K562 (cell line): ENCODE results near the gene CFAP70. TPM values are rescaled to one million over a fixed set of nuclear protein-coding genes. Genes with fewer than 3 reads are reported as not detected.
A peak's percentile ranks its signal among the peaks of the same experiment; 100 is the strongest.

ENCODE experiments used
- CBX8 ChIP-seq: fragments of 200-600 bp; sonication (generic); IDR thresholded peaks from 2 replicates; pipeline ENCODE4 v1.6.1; 2012; ENCODE audit warnings: borderline replicate concordance, mixed run types, low read depth, mild to moderate bottlenecking, moderate library complexity, mixed read lengths, low read length, control low read depth, inconsistent platforms; ENCODE audit not compliant: poor library complexity, severe bottlenecking; ENCODE audit errors: extremely low read depth
- ELF2 ChIP-seq: fragments of 250-450 bp; sonication (Bioruptor Pico); IDR thresholded peaks from 2 replicates; pipeline ENCODE4 v1.5.0; 2021; ENCODE audit warnings: mild to moderate bottlenecking
- FOXJ2 ChIP-seq: fragments of 200-800 bp; sonication (Bioruptor generic); IDR thresholded peaks from 2 replicates; pipeline ENCODE4 v1.6.1; 2016; ENCODE audit warnings: missing genetic modification characterization, missing compliant biosample characterization
- GTF2F1 ChIP-seq: IDR thresholded peaks from 2 replicates; pipeline ENCODE4 v1.6.1; 2011; ENCODE audit warnings: low read depth, low read length, improper control_type of control experiment
- NR4A1 ChIP-seq, 2 experiments: fragments of 250-450 bp in 1 of 2; fragments of 450-650 bp in 1 of 2; sonication (Bioruptor Pico) in 1 of 2; IDR thresholded peaks; 2 replicates each; pipeline versions ENCODE4 v1.4.0 to v1.6.1; 2016 to 2020; ENCODE audit warnings: mild to moderate bottlenecking in 2 of 2, missing compliant biosample characterization in 1 of 2, missing genetic modification characterization in 1 of 2, moderate library complexity in 1 of 2
- RCOR1 ChIP-seq, 2 experiments: IDR thresholded peaks; 2 replicates each; pipeline ENCODE4 v1.6.1; 2012; ENCODE audit warnings: low read depth in 2 of 2, low read length in 2 of 2, borderline replicate concordance in 1 of 2, improper control_type of control experiment in 1 of 2
- SOX6 ChIP-seq: fragments of 450-650 bp; IDR thresholded peaks from 2 replicates; pipeline ENCODE4 v1.6.1; 2014; ENCODE audit warnings: mild to moderate bottlenecking
- STAT5A ChIP-seq: IDR thresholded peaks from 2 replicates; pipeline ENCODE4 v1.6.1; 2012; ENCODE audit warnings: low read length, inconsistent platforms, borderline replicate concordance
- ZNF239 ChIP-seq: fragments of 250-450 bp; sonication (Bioruptor Pico); IDR thresholded peaks from 2 replicates; pipeline ENCODE4 v1.4.0; 2020; ENCODE audit warnings: mild to moderate bottlenecking
- ZNF384 ChIP-seq: IDR thresholded peaks from 2 replicates; pipeline ENCODE4 v1.6.1; 2012; ENCODE audit warnings: low read depth, low read length, improper control_type of control experiment
- ZNF436 ChIP-seq: fragments of 250-450, 450-650 bp; sonication (Bioruptor Pico); formaldehyde crosslinking; IDR thresholded peaks from 2 replicates; pipeline ENCODE4 v1.7.0; 2020; ENCODE audit warnings: mild to moderate bottlenecking
- polyA plus RNA-seq, 8 experiments: library from polyadenylated mRNA; depleted of rRNA in 4 of 8; stranded (reverse) in 5 of 8; unstranded in 3 of 8; fragments of >200 nt; fragmentation: Nextera tagmentation in 2 of 8; fragmentation: Illumina TruSeq in 1 of 8; extraction: Ambion mirVana in 2 of 8; extraction: Trizol in 1 of 8; gene quantifications; 2 replicates each; pipeline versions ENCODE4 v1.2.1 to v1.2.3, GENCODE V29; 2011 to 2014; ENCODE audit warnings: inconsistent platforms in 1 of 8, missing spikeins in 1 of 8
- total RNA-seq, 7 experiments: library from RNA; depleted of rRNA in 6 of 7; stranded (reverse); fragments of >200 nt in 6 of 7; fragmentation: Illumina TruSeq in 2 of 7; extraction: Trizol in 2 of 7; gene quantifications; 2 replicates each; pipeline versions ENCODE4 v1.2.1 to v1.2.3, GENCODE V29; 2011 to 2021; ENCODE audit warnings: low replicate concordance in 1 of 7
- TF ChIP-seq, protein P1 (sequence below), 2 experiments: fragments of 450-650 bp; formaldehyde crosslinking in 1 of 2; IDR thresholded peaks; 2 replicates each; pipeline versions ENCODE4 v1.4.0 to v1.6.1; 2014 to 2020; ENCODE audit warnings: mild to moderate bottlenecking in 2 of 2, borderline replicate concordance in 1 of 2, low read depth in 1 of 2
- TF ChIP-seq, protein P2 (sequence below), 2 experiments: fragments of 450-650 bp; conservative IDR thresholded peaks; 2 replicates each; pipeline ENCODE4 v1.6.1; 2017; ENCODE audit warnings: mild to moderate bottlenecking in 2 of 2, moderate library complexity in 2 of 2
- TF ChIP-seq, protein P3 (sequence below): IDR thresholded peaks from 2 replicates; pipeline ENCODE4 v1.6.1; 2012; ENCODE audit warnings: low read depth, low read length, improper control_type of control experiment, borderline replicate concordance
- TF ChIP-seq, protein P4 (sequence below), 2 experiments: fragments of 450-650 bp in 1 of 2; sonication (generic) in 1 of 2; formaldehyde crosslinking; conservative IDR thresholded peaks; 2 replicates each; pipeline versions ENCODE4 v1.4.0 to v1.8.1; 2020 to 2022; ENCODE audit warnings: mild to moderate bottlenecking in 1 of 2, missing genetic modification reagents in 1 of 2

CFAP70 gene
- total and polyA plus RNA-seq, 9 of the 15 experiments (the other 6 are each of a cell fraction or from before 2014, with no cell fraction given): 0.27 to 1.6 (median 0.86) TPM

DNA sequence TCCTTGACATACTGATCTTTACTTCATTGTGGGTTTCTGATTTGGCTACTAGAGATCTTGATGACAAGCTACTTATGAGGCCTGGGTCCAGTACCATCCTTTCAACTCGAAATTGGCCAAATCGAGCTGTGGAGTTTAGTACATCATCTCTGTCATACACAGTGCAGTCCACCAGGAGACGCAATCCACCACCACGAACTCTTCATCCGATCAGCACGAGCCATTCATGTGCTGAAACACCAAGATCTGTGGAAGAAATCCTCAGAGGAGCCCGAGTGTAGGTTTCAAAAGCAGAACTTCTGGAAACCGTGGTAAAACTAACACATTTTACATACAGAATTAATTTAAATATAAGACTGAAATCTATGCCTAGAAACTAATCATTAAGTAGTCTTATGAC is 125.8 kb downstream of the CFAP70 start (continued):
- TF ChIP-seq, protein P1, sequence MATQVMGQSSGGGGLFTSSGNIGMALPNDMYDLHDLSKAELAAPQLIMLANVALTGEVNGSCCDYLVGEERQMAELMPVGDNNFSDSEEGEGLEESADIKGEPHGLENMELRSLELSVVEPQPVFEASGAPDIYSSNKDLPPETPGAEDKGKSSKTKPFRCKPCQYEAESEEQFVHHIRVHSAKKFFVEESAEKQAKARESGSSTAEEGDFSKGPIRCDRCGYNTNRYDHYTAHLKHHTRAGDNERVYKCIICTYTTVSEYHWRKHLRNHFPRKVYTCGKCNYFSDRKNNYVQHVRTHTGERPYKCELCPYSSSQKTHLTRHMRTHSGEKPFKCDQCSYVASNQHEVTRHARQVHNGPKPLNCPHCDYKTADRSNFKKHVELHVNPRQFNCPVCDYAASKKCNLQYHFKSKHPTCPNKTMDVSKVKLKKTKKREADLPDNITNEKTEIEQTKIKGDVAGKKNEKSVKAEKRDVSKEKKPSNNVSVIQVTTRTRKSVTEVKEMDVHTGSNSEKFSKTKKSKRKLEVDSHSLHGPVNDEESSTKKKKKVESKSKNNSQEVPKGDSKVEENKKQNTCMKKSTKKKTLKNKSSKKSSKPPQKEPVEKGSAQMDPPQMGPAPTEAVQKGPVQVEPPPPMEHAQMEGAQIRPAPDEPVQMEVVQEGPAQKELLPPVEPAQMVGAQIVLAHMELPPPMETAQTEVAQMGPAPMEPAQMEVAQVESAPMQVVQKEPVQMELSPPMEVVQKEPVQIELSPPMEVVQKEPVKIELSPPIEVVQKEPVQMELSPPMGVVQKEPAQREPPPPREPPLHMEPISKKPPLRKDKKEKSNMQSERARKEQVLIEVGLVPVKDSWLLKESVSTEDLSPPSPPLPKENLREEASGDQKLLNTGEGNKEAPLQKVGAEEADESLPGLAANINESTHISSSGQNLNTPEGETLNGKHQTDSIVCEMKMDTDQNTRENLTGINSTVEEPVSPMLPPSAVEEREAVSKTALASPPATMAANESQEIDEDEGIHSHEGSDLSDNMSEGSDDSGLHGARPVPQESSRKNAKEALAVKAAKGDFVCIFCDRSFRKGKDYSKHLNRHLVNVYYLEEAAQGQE (IDR thresholded peaks at IDR 0.05; ENCODE audit: borderline replicate concordance): peak; percentile 74; the same call in 1 of the 2 replicates
- TF ChIP-seq, protein P1 (CRISPR knock-in tag; IDR thresholded peaks at IDR 0.05; ENCODE audit: low read depth): no peak
- TF ChIP-seq STAT5A: no peak
- TF ChIP-seq, protein P2, sequence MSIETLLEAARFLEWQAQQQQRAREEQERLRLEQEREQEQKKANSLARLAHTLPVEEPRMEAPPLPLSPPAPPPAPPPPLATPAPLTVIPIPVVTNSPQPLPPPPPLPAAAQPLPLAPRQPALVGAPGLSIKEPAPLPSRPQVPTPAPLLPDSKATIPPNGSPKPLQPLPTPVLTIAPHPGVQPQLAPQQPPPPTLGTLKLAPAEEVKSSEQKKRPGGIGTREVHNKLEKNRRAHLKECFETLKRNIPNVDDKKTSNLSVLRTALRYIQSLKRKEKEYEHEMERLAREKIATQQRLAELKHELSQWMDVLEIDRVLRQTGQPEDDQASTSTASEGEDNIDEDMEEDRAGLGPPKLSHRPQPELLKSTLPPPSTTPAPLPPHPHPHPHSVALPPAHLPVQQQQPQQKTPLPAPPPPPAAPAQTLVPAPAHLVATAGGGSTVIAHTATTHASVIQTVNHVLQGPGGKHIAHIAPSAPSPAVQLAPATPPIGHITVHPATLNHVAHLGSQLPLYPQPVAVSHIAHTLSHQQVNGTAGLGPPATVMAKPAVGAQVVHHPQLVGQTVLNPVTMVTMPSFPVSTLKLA (conservative IDR thresholded peaks at IDR 0.05): peak; percentile 31; a peak in 2 of 4 replicates
- TF ChIP-seq, protein P3, sequence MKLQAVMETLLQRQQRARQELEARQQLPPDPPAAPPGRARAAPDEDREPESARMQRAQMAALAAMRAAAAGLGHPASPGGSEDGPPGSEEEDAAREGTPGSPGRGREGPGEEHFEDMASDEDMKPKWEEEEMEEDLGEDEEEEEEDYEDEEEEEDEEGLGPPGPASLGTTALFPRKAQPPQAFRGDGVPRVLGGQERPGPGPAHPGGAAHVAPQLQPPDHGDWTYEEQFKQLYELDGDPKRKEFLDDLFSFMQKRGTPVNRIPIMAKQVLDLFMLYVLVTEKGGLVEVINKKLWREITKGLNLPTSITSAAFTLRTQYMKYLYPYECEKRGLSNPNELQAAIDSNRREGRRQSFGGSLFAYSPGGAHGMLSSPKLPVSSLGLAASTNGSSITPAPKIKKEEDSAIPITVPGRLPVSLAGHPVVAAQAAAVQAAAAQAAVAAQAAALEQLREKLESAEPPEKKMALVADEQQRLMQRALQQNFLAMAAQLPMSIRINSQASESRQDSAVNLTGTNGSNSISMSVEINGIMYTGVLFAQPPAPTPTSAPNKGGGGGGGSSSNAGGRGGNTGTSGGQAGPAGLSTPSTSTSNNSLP: no peak
- no peak for TF ChIP-seq ZNF239 (CRISPR knock-in tag)
- TF ChIP-seq NR4A1 (CRISPR knock-in tag; IDR thresholded peaks at IDR 0.05): no peak
- no peak for TF ChIP-seq NR4A1 (tag; IDR thresholded peaks at IDR 0.05)
- no peak for TF ChIP-seq FOXJ2 (tag)
- 0 out of 2 replicates have a peak, but pooled peaks have one; percentile 17 for TF ChIP-seq SOX6
- TF ChIP-seq, protein P4, sequence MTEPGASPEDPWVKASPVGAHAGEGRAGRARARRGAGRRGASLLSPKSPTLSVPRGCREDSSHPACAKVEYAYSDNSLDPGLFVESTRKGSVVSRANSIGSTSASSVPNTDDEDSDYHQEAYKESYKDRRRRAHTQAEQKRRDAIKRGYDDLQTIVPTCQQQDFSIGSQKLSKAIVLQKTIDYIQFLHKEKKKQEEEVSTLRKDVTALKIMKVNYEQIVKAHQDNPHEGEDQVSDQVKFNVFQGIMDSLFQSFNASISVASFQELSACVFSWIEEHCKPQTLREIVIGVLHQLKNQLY (CRISPR knock-in tag; conservative IDR thresholded peaks at IDR 0.05): no peak
- TF ChIP-seq ELF2 (CRISPR knock-in tag): no peak
- TF ChIP-seq ZNF436: no peak
- no peak for TF ChIP-seq ZNF384
- no peak for TF ChIP-seq CBX8
- no peak for TF ChIP-seq GTF2F1
- TF ChIP-seq RCOR1 (IDR thresholded peaks at IDR 0.05; ENCODE audit: borderline replicate concordance in 1 of 2, low read depth in 2 of 2, low read length in 2 of 2): peak in 1 of 2 experiments; percentile 28; a peak in 1 of 4 replicates
